SK-N-SH (cell line): ENCODE results near the gene TBC1D30. TPM values are rescaled to one million over a fixed set of nuclear protein-coding genes. Genes with fewer than 3 reads are reported as not detected.
"Not testable (repeated sequence)": the region's sequence is repeated elsewhere in the genome, so short reads cannot be mapped to it uniquely, and the experiment has no call there.

Experiments used
- CTCF ChIA-PET: fragments of 300-600, 350-600 bp; formaldehyde crosslinking; extraction: SDS; loops from one replicate; lab custom pipeline; 2021; lab: Yijun Ruan, JAX
- POLR2A ChIA-PET: fragments of 350-600 bp; sonication (Branson Sonifier 250); formaldehyde crosslinking; extraction: SDS; loops from one replicate; lab custom pipeline; 2020; ENCODE audit warnings: antibody characterized with exemption, inconsistent platforms; lab: Yijun Ruan, JAX
- DNase-seq: peaks from one replicate; pipeline ENCODE4 v3.0.0; 2012
- H2AFZ ChIP-seq: fragments of 200-600 bp; sonication (generic); 2 replicates; pipeline ENCODE4 v1.8.1; 2016; ENCODE audit warnings: antibody characterized with exemption, mild to moderate bottlenecking, low read depth
- H3F3A ChIP-seq: fragments of 200-600 bp; sonication (generic); replicated peaks from 2 replicates; pipeline ENCODE3; 2016; ENCODE audit warnings: antibody characterized with exemption, mild to moderate bottlenecking; ENCODE audit not compliant: insufficient read depth
- H3K27ac ChIP-seq, 2 experiments: fragments of 200-500 bp in 1 of 2; fragments of 200-600 bp in 1 of 2; sonication (Bioruptor generic) in 1 of 2; sonication (generic), shearing (Covaris generic) in 1 of 2; 2 replicates each; pipeline versions ENCODE4 v1.5.1 to v1.6.1; 2014 to 2016; ENCODE audit warnings: low read depth in 2 of 2, inconsistent platforms in 1 of 2, low read length in 1 of 2, mild to moderate bottlenecking in 1 of 2, mixed read lengths in 1 of 2
- H3K27me3 ChIP-seq: fragments of 200-600 bp; sonication (generic), shearing (Covaris generic); 2 replicates; pipeline ENCODE4 v1.6.1; 2016; ENCODE audit warnings: mixed run types; ENCODE audit not compliant: insufficient read depth
- H3K36me3 ChIP-seq, 2 experiments: fragments of 200-500 bp in 1 of 2; fragments of 200-600 bp in 1 of 2; sonication (Bioruptor generic) in 1 of 2; sonication (generic) in 1 of 2; replicated peaks in 1 of 2; 2 replicates each; pipeline versions ENCODE3 to v1.5.1; 2014 to 2016; ENCODE audit warnings: low read length in 1 of 2, mild to moderate bottlenecking in 1 of 2; ENCODE audit not compliant: insufficient read depth in 2 of 2, control insufficient read depth in 1 of 2
- H3K4me1 ChIP-seq, 2 experiments: fragments of 200-500 bp in 1 of 2; fragments of 200-600 bp in 1 of 2; sonication (Bioruptor generic) in 1 of 2; sonication (generic), shearing (Covaris generic) in 1 of 2; 2 replicates each; pipeline versions ENCODE4 v1.5.1 to v1.6.1; 2014 to 2016; ENCODE audit warnings: low read depth in 1 of 2, low read length in 1 of 2, mixed run types in 1 of 2; ENCODE audit not compliant: insufficient read depth in 2 of 2, control insufficient read depth in 1 of 2
- H3K4me2 ChIP-seq: fragments of 200-600 bp; sonication (generic), shearing (Covaris generic); 2 replicates; pipeline ENCODE4 v1.6.1; 2017; ENCODE audit warnings: mixed run types
- H3K4me3 ChIP-seq, 2 experiments: fragments of 200-500 bp in 1 of 2; fragments of 200-600 bp in 1 of 2; sonication (Bioruptor generic) in 1 of 2; sonication (generic), shearing (Covaris generic) in 1 of 2; 2 replicates each; pipeline versions ENCODE4 v1.5.1 to v1.8.1; 2014 to 2016; ENCODE audit warnings: low read depth in 2 of 2, inconsistent platforms in 1 of 2, low read length in 1 of 2, mild to moderate bottlenecking in 1 of 2, mixed read lengths in 1 of 2, moderate library complexity in 1 of 2
- H3K79me2 ChIP-seq: fragments of 200-600 bp; sonication (generic); 2 replicates; pipeline ENCODE4 v1.8.1; 2017; ENCODE audit warnings: mild to moderate bottlenecking; ENCODE audit not compliant: insufficient read depth
- H3K9ac ChIP-seq: fragments of 200-600 bp; sonication (generic); 2 replicates; pipeline ENCODE4 v1.6.1; 2017; ENCODE audit warnings: mixed run types
- H3K9me2 ChIP-seq: fragments of 200-600 bp; sonication (generic); 2 replicates; pipeline ENCODE4 v1.6.1; 2017; ENCODE audit warnings: mixed run types
- H3K9me3 ChIP-seq: fragments of 200-600 bp; sonication (generic); 2 replicates; pipeline ENCODE4 v1.6.1; 2017; ENCODE audit warnings: mixed run types, mild to moderate bottlenecking, moderate library complexity
- H4K20me1 ChIP-seq: fragments of 200-600 bp; sonication (generic); 2 replicates; pipeline ENCODE4 v1.6.1; 2017; ENCODE audit warnings: mild to moderate bottlenecking, mixed run types; ENCODE audit not compliant: insufficient read depth
- CHD2 ChIP-seq: fragments of 150-350 bp; IDR thresholded peaks from 2 replicates; pipeline ENCODE4 v1.6.1; 2018; ENCODE audit warnings: low read length; ENCODE audit not compliant: partially characterized antibody
- EZH2phosphoT487 ChIP-seq: fragments of 200-600 bp; sonication (generic); IDR thresholded peaks from 2 replicates; pipeline ENCODE4 v1.6.1; 2017; ENCODE audit warnings: low read depth, mixed run types, mild to moderate bottlenecking, antibody characterized with exemption, moderate library complexity, borderline replicate concordance
- JUND ChIP-seq: IDR thresholded peaks from 2 replicates; pipeline ENCODE4 v1.4.0; 2012
- MEF2A ChIP-seq: IDR thresholded peaks from 2 replicates; pipeline ENCODE4 v1.4.0; 2012; ENCODE audit warnings: low read depth, borderline replicate concordance
- SMC3 ChIP-seq: IDR thresholded peaks from 2 replicates; pipeline ENCODE4 v1.6.1; 2012; ENCODE audit warnings: low read depth, low read length, improper control_type of control experiment
- TAF1 ChIP-seq: IDR thresholded peaks from 2 replicates; pipeline ENCODE4 v1.6.1; 2012; ENCODE audit warnings: low read depth, mild to moderate bottlenecking, low read length, moderate library complexity, borderline replicate concordance
- USF1 ChIP-seq: IDR thresholded peaks from 2 replicates; pipeline ENCODE4 v1.4.0; 2012; ENCODE audit warnings: low read depth, borderline replicate concordance
- USF2 ChIP-seq: fragments of 150-350 bp; IDR thresholded peaks from 2 replicates; pipeline ENCODE4 v1.6.1; 2017; ENCODE audit warnings: antibody characterized with exemption, low read length, low read depth, borderline replicate concordance
- WGBS: methylation state at CpG from one replicate; pipeline ENCODE4 v1.1.6; 2017; ENCODE audit warnings: low lambda C conversion rate; 5-methylcytosine and 5-hydroxymethylcytosine counted together
- polyA plus RNA-seq, 3 experiments: library from polyadenylated mRNA; depleted of rRNA; stranded (reverse); fragments of >200 nt; gene quantifications; 2 replicates each; pipeline ENCODE4 v1.2.3, GENCODE V29; 2012
- TF ChIP-seq, protein P1 (sequence below): IDR thresholded peaks from 2 replicates; pipeline ENCODE4 v1.4.0; 2012; ENCODE audit warnings: low read depth

Gene TBC1D30
- polyA plus RNA-seq, 1 of the 3 experiments (the other 2 are of a cell fraction) = 0.23 TPM

GRCh38 chr12:64840949-64841717 lies 16.7 kb downstream of the TBC1D30 start:
- Histone ChIP-seq H3K9ac (no peak overlapping the region), H3K27ac (no peak overlapping the region), H3K36me3 (no peaks in the 10 kb centered on the region), H3F3A (no peaks in the 10 kb centered on the region)
- ChIA-PET CTCF (interaction anchor here (0.6 to 1.7 kb wide), 2 partner anchors 39 to 627 kb away, joined by 4 to 6 read pairs; no protein-coding TSS in a partner anchor), POLR2A (no interaction called here)
- DNase-seq = no peak
- TF ChIP-seq USF2 (no peak), SMC3 (no peak), TAF1 (no peak), EZH2phosphoT487 (no peak), JUND (no peak), CHD2 (no peak), USF1 (no peak), MEF2A (no peak)
- TF ChIP-seq, protein P1, sequence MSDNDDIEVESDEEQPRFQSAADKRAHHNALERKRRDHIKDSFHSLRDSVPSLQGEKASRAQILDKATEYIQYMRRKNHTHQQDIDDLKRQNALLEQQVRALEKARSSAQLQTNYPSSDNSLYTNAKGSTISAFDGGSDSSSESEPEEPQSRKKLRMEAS = no peak
- TF ChIP-seq, all 33 proteins: peak for 0
- Histone ChIP-seq H3K27me3 (no peaks in the 10 kb centered on the region; the same call in 1 of the 2 replicates), H3K9me3 (no peaks in the 10 kb centered on the region), H2AFZ (no peak overlapping the region), H4K20me1 (no peaks in the 10 kb centered on the region), H3K4me3 (no peak overlapping the region), H3K4me1 (no peaks in the 10 kb centered on the region), H3K4me2 (no peak overlapping the region), H3K9me2 (no peaks in the 10 kb centered on the region), H3K79me2 (no peaks in the 10 kb centered on the region)
- 47% methylated on average over 5 of the region's 5 CpGs for WGBS

DNA sequence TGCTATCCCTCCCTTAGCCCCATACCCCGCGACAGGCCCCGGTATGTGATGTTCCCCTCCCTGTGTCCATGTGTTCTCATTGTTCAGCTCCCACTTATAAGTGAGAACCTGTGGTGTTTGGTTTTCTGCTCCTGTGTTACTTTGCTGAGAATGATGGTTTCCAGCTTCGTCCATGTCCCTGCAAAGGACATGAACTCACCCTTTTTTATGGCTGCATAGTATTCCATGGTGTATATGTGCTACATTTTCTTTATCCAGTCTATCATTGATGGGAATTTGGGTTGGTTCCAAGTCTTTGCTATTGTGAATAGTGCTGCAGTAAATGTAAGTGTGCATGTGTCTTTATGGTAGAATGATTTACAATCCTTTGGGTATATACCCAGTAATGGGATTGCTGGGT lies 24.0 kb downstream of the TBC1D30 start:
- POLR2A ChIA-PET, H2AFZ ChIP-seq, H4K20me1 ChIP-seq, H3K9ac ChIP-seq, CTCF ChIA-PET, H3K36me3 ChIP-seq, H3K9me2 ChIP-seq, H3K27ac ChIP-seq, H3K27me3 ChIP-seq, H3K4me3 ChIP-seq, DNase-seq, H3K79me2 ChIP-seq, H3K4me2 ChIP-seq, H3K4me1 ChIP-seq, H3K9me3 ChIP-seq, H3F3A ChIP-seq: not testable (repeated sequence)
- WGBS = 61% methylated on average over 4 of the region's 4 CpGs
